DMS 273 (cell line): ENCODE results near the gene PLA2G4B.
"Not testable (repeated sequence)": the region's sequence is repeated elsewhere in the genome, so short reads cannot be mapped to it uniquely, and the experiment has no call there.

ENCODE experiments used
- DNase-seq: peaks from one replicate; lab custom pipeline; 2025; ENCODE audit not compliant: unreplicated experiment; lab: John Stamatoyannopoulos, UW

PLA2G4B gene

GRCh38 chr15:41827290-41827879, 11.3 kb upstream of the PLA2G4B start:
- DNase-seq = peak; percentile 52

- DNase-seq = peak; percentile 91
These were observed 10.5 kb upstream of the PLA2G4B start, which contains the start of gene JMJD7 for GRCh38 chr15:41827880-41828806. Gene JMJD7 (plus strand): TSS chr15:41828092. CDS start chr15:41828125, 33 bp downstream.

- no peak for DNase-seq
These were observed 9.9 kb upstream of the PLA2G4B start for GRCh38 chr15:41828807-41829141.

DNA sequence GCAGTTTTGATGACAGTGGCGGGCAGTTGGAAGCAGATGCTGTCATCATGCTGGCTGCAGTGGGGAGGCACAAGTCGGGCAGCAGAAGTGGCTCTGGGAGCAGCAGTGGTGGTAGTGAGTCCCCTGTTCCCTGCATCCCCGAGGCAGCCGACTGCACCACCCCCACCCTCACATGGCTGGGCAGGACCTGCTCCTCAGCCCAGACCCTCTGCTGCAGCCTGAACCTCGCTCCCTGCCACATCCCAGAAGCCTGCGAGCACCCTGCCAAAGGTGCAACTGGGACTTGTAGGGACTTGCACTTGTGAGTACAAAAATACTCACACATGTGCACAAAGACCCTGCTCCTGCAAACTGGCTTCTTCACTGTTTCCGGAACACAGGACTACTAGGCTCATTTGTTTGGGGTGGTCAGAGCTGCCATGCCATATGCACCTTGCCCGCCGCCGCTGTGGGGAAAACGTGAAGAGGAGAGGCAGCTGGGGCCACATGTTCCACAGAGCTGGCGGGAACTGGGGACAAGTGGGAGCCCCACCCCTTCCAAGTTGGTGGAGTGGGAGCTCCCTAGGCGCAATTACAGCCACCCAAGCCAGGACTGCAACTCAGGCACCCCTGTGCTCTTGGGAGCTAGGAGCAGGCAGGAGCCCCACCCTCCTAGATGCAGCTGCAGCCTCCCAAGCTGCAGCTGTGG, 8.5 kb upstream of the PLA2G4B start:
- DNase-seq = no peak

- DNase-seq = not testable (repeated sequence)
These were observed 7.4 kb upstream of the PLA2G4B start for GRCh38 chr15:41831291-41831690.

GRCh38 chr15:41832208-41832607, 6.4 kb upstream of the PLA2G4B start:
- DNase-seq = no peak

DNA sequence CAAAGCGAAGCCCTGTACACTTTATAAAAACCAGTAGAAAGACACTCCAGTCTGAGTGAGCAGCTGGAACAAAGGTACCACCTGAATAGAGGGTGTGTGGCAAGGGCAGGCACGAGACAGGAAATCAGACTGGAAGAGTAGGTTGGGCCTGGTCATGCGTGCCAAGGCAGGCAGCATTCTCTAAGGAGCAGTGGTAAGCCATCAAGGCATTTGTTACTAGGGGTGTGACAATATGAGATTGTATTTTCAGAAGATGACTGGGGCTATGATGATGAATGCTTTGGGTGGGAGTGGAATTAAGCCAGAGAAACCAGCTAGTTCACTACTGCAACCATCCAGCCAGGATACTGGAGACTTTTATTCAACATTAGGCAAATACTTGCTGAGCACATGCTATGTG, 5.8 kb upstream of the PLA2G4B start:
- no peak for DNase-seq

GRCh38 chr15:41834096-41834495, 4.6 kb upstream of the PLA2G4B start:
- no peak for DNase-seq

DNA sequence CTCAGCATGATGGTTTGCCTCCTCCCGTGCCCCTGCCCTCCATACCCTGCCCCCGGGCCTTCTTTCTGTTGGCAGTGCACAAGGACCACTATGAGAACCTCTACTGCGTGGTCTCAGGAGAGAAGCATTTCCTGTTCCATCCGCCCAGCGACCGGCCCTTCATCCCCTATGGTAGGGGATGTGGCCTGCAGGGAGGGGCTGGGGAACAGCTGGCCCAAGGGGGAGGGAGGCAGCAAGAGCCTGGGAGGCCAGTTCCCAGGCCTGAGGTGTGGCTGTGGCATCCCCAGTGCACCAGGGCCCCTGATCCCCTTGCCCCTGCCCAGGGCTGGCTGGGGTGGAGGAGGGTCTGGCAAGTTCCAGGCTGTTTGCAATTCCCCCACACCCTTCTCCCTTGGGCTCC, 2.6 kb upstream of the PLA2G4B start:
- DNase-seq = no peak

- no peak for DNase-seq
These were observed 1.8 kb upstream of the PLA2G4B start for GRCh38 chr15:41836713-41837454.

DNA sequence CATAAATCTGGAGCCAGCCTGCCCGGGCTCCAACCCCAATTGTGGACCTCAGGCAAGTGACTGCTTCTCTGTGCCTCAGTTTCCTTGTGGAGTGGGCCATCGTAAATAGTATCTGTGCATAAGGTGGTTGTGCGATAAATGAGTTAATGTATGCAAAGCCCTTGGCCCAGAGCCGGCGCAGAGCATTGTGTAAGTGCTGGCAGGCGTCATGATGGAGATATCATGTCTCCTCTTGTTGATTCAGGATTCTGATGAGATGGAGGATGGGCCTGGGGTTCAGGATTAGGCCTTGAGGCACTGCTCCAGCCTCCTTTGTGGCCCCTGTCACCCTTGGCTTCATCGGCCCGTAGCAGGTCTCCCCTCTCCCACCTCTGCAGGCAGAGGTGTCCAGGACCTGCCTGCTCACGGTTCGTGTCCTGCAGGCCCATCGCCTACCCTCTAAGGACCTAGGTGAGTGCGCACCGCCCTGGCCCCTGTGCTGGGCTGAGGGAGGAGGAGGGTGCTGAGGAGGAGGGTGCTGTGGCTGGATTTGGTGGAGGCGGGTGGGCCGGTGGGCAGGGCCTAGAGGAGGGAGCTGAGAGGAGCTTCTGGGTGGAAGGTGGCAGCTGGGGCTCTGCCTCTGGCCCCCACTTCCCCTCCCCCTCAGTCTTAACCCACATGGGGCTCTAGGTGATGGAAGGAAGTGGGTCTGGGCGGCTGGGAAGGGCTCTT, 1.3 kb downstream of the PLA2G4B start:
- DNase-seq = peak; percentile 52

DNA sequence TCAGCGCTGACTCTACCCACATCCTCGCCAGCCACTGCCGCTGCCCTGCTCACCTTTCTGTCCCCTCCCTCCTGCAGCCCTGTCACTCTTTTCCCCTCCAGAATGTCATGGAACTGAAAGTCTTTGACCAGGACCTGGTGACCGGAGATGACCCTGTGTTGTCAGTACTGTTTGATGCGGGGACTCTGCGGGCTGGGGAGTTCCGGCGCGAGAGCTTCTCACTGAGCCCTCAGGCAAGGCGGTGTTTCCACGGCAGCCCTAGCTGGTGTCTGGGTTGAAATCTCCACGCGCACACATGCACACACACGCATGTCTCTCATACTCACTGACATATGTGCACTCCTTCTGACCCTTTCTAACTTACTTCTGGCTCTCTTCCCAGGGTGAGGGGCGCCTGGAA, 2.0 kb downstream of the PLA2G4B start:
- DNase-seq = no peak

- DNase-seq = no peak
These were observed 2.5 kb downstream of the PLA2G4B start for GRCh38 chr15:41841131-41841530.

DNA sequence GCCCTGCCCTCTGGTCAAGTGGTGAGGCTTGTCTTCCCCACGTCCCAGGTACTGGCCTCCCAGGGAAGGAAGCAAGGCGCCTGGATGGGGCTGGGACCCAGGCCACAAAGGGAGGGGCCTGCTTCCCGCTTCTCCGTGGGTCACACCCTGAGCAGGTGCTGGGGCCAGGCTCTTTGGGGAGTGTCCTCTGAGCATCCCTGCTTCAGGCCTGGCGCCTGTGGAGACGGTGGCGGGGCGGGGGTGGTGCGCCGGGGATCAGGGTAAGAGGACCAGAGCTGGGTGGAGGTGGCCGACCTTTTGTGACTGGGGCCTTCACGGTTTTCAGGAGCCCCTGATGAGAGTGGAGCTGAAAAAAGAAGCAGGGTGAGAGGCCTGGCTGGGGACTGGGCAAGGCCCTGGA, 3.6 kb downstream of the PLA2G4B start:
- DNase-seq = no peak

DNA sequence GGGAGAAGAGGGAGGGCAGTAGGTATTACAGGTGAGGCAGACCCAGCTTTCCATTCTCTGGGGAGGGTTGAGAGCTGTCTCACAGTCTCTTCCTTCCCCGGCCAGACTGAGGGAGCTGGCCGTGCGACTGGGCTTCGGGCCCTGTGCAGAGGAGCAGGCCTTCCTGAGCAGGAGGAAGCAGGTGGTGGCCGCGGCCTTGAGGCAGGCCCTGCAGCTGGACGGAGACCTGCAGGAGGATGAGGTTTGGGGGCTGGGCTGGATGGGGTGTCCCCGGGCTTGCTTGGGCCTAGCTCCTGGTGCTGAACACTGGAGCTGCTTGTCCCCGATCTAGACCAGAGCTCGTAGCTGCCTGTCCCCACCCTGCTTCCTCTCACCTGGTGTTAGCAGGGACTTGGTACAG, 4.9 kb downstream of the PLA2G4B start:
- no peak for DNase-seq

DNA sequence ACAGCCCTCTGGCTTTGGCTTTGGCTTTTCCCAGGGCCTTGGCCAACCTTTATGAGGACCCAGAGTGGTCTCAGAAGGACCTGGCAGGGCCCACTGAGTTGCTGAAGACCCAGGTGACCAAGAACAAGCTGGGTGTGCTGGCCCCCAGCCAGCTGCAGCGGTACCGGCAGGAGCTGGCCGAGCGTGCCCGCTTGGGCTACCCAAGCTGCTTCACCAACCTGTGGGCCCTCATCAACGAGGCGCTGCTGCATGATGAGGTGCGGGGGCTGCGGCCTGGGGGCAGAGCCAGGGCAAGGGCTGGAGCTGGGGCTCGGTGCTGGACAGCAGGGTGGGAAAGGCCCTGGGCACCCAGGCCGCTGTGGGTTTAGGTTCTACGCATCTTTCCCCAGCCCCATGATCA, 6.2 kb downstream of the PLA2G4B start:
- DNase-seq = no peak

- no peak for DNase-seq
These were observed 8.6 kb downstream of the PLA2G4B start for GRCh38 chr15:41847206-41847605.

- no peak for DNase-seq
These were observed 9.3 kb downstream of the PLA2G4B start for GRCh38 chr15:41847981-41848380.

- no peak for DNase-seq
These were observed 10.0 kb downstream of the PLA2G4B start for GRCh38 chr15:41848631-41849030.

- no peak for DNase-seq
These were observed 10.6 kb downstream of the PLA2G4B start for GRCh38 chr15:41849204-41849603.

DNA sequence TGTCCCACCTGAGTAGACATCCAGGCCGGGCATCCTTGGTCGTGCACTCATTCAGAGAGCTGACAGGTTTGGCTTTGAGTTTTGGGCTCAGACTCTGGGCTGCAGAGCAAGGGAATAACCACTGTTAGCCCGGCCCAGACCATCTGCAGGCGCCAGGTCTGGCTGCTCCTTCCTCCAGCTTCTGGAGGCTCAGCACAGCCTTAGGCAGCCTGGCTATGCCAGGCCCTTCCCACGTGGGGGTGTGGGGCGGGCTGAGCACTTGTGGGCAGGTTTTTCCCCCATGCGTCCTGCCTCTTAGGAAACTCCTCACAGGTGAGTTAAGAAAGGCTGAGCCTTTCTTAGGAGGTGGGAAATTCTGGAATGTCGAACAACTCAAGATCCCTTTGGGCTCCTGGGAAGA, 11.2 kb downstream of the PLA2G4B start:
- DNase-seq = peak; percentile 44
